ENCODE data around the gene GATA1.

Gene GATA1

GRCh38 chrX:48787505-48788443, 1.4 kb downstream of the GATA1 start:
- Histone ChIP-seq H3K27me3 (ENCODE audit: insufficient read depth, low read length, poor library complexity) (no peaks in the 10 kb centered on the region), H3K79me2 (ENCODE audit: insufficient read depth, low read length) (no peaks in the 10 kb centered on the region), H3K9ac (ENCODE audit: low read depth, low read length) (no peak overlapping the region), H3K9me3 (ENCODE audit: insufficient read depth, low read length, severe bottlenecking) (no peaks in the 10 kb centered on the region), H4K20me1 (ENCODE audit: insufficient read depth, low read length) (no peaks in the 10 kb centered on the region), H3K36me3 (ENCODE audit: insufficient read depth, low read length) (no peaks in the 10 kb centered on the region), H2AFZ (ENCODE audit: low read depth, low read length) (no peak overlapping the region), H3K4me2 (ENCODE audit: insufficient read depth, low read length) (no peak overlapping the region), H3K4me1 (ENCODE audit: insufficient read depth, low read length) (no peaks in the 10 kb centered on the region), H3K4me3 (ENCODE audit: low read depth in 1 of 2, low read length in 2 of 2) (no peak overlapping the region), H3K27ac (ENCODE audit: low read length) (no peak overlapping the region)
- TF ChIP-seq, protein P1, sequence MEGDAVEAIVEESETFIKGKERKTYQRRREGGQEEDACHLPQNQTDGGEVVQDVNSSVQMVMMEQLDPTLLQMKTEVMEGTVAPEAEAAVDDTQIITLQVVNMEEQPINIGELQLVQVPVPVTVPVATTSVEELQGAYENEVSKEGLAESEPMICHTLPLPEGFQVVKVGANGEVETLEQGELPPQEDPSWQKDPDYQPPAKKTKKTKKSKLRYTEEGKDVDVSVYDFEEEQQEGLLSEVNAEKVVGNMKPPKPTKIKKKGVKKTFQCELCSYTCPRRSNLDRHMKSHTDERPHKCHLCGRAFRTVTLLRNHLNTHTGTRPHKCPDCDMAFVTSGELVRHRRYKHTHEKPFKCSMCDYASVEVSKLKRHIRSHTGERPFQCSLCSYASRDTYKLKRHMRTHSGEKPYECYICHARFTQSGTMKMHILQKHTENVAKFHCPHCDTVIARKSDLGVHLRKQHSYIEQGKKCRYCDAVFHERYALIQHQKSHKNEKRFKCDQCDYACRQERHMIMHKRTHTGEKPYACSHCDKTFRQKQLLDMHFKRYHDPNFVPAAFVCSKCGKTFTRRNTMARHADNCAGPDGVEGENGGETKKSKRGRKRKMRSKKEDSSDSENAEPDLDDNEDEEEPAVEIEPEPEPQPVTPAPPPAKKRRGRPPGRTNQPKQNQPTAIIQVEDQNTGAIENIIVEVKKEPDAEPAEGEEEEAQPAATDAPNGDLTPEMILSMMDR (IDR thresholded peaks at IDR 0.05; ENCODE audit: borderline replicate concordance, extremely low read depth, low read length, poor library complexity, severe bottlenecking): no peak
- TF ChIP-seq EZH2 (IDR thresholded peaks at IDR 0.05; ENCODE audit: borderline replicate concordance, low read depth, low read length, severe bottlenecking): no peak
- DNase-seq: no peak
- ATAC-seq (ENCODE audit: insufficient read depth, low read depth): no peak

DNA sequence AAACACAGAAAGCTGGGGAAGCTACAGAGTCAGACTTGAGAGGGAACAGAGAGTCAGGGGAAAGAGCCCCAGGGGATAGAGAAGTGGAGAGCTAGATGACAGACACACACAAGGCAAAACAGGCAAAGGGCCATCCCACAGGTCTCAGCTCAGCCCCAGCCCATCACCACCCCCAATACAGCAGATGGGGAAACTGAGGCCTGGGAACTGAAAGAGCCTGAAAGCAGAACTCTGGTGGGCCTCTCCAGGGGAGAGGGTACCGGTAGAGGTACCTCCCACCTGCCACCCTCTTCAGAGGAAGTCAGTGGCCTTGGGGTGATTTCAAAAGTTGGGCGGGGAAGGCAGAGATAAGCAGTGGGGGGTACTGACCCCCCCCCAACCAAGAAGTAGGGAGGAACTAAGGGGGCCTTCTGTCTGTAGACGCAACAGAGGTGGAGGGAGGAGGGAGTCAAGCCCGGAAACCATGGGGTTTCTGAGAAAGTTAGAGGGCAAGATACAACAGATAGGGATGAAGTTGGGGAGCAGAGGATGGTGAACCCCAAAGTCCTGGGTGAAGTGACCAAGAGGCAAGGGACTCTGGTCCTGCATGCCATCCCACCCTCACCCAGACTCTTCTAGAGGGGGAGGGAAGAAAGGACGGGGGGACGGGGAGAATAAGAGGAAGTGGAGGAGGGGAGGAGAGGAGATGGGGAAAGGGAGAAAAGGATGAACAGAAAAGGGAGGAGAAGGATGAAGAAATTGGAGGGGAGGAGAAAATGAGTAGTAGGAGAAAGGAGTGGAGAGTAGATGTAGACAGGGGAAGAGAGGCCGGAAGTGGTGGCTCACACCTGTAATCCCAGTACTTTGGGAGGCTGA, 3.2 kb downstream of the GATA1 start:
- Histone ChIP-seq H4K20me1 (ENCODE audit: insufficient read depth, low read length) (no peaks in the 10 kb centered on the region), H3K4me3 (ENCODE audit: low read depth in 1 of 2, low read length in 2 of 2) (no peak overlapping the region), H3K27ac (ENCODE audit: low read length) (no peak overlapping the region), H3K9ac (ENCODE audit: low read depth, low read length) (no peak overlapping the region), H3K36me3 (ENCODE audit: insufficient read depth, low read length) (no peaks in the 10 kb centered on the region), H3K4me1 (ENCODE audit: insufficient read depth, low read length) (no peaks in the 10 kb centered on the region), H3K79me2 (ENCODE audit: insufficient read depth, low read length) (no peaks in the 10 kb centered on the region), H2AFZ (ENCODE audit: low read depth, low read length) (no peak overlapping the region), H3K4me2 (ENCODE audit: insufficient read depth, low read length) (no peak overlapping the region), H3K27me3 (ENCODE audit: insufficient read depth, low read length, poor library complexity) (no peaks in the 10 kb centered on the region), H3K9me3 (ENCODE audit: insufficient read depth, low read length, severe bottlenecking) (no peaks in the 10 kb centered on the region)
- DNase-seq (no peak), ATAC-seq (ENCODE audit: insufficient read depth, low read depth) (no peak)
- TF ChIP-seq EZH2 (IDR thresholded peaks at IDR 0.05; ENCODE audit: borderline replicate concordance, low read depth, low read length, severe bottlenecking): no peak
- TF ChIP-seq, protein P1 (IDR thresholded peaks at IDR 0.05; ENCODE audit: borderline replicate concordance, extremely low read depth, low read length, poor library complexity, severe bottlenecking): no peak

GRCh38 chrX:48790477-48790876, 4.1 kb downstream of the GATA1 start:
- H3K27ac ChIP-seq (ENCODE audit: low read length): no peak overlapping the region
- H3K9me3 ChIP-seq (ENCODE audit: insufficient read depth, low read length, severe bottlenecking): no peaks in the 10 kb centered on the region
- no peaks in the 10 kb centered on the region for H4K20me1 ChIP-seq (ENCODE audit: insufficient read depth, low read length)
- no peak overlapping the region for H3K9ac ChIP-seq (ENCODE audit: low read depth, low read length)
- no peak overlapping the region for H3K4me3 ChIP-seq (ENCODE audit: low read depth in 1 of 2, low read length in 2 of 2)
- no peak for DNase-seq
- no peak for ATAC-seq (ENCODE audit: insufficient read depth, low read depth)
- H3K79me2 ChIP-seq (ENCODE audit: insufficient read depth, low read length): no peaks in the 10 kb centered on the region
- H3K4me1 ChIP-seq (ENCODE audit: insufficient read depth, low read length): no peaks in the 10 kb centered on the region
- TF ChIP-seq, protein P1 (IDR thresholded peaks at IDR 0.05; ENCODE audit: borderline replicate concordance, extremely low read depth, low read length, poor library complexity, severe bottlenecking): no peak
- no peak for TF ChIP-seq EZH2 (IDR thresholded peaks at IDR 0.05; ENCODE audit: borderline replicate concordance, low read depth, low read length, severe bottlenecking)
- no peak overlapping the region for H3K4me2 ChIP-seq (ENCODE audit: insufficient read depth, low read length)
- no peak overlapping the region for H2AFZ ChIP-seq (ENCODE audit: low read depth, low read length)
- no peaks in the 10 kb centered on the region for H3K27me3 ChIP-seq (ENCODE audit: insufficient read depth, low read length, poor library complexity)
- H3K36me3 ChIP-seq (ENCODE audit: insufficient read depth, low read length): no peaks in the 10 kb centered on the region

Data from DND-41 (cell line).